Left ventricle myocardium inferior (tissue), 1 donor: Measurements from ENCODE around the gene SUN2. TPM values are rescaled to one million over a fixed set of nuclear protein-coding genes. Genes with fewer than 3 reads are reported as not detected.

Source experiments
- DNase-seq: peaks from one replicate; pipeline ENCODE4 v3.0.0-alpha.2; 2020
- H3K27ac ChIP-seq: fragments of 200-600 bp; replicated peaks from 2 replicates; pipeline ENCODE4 v1.8.0; 2021
- H3K27me3 ChIP-seq: fragments of 200-600 bp; 2 replicates; pipeline ENCODE4 v1.8.0; 2021; ENCODE audit warnings: low read depth
- H3K36me3 ChIP-seq: fragments of 200-600 bp; 2 replicates; pipeline ENCODE4 v1.8.0; 2021
- H3K4me1 ChIP-seq: fragments of 200-600 bp; 2 replicates; pipeline ENCODE4 v1.8.0; 2021
- H3K4me3 ChIP-seq: fragments of 200-600 bp; 2 replicates; pipeline ENCODE4 v1.8.0; 2021; ENCODE audit warnings: mild to moderate bottlenecking, moderate library complexity
- H3K9me3 ChIP-seq: fragments of 200-600 bp; replicated peaks from 2 replicates; pipeline ENCODE4 v1.8.0; 2021
- CTCF ChIP-seq: fragments of 200-600 bp; IDR thresholded peaks from 2 replicates; pipeline ENCODE4 v1.8.0; 2021; ENCODE audit warnings: antibody characterized with exemption, mild to moderate bottlenecking, borderline replicate concordance
- intact Hi-C: fragments of 100-400 bp; cut with micrococcal nuclease; formaldehyde crosslinking; loops from one replicate; pipeline ENCODE4 v1.11.0; 2022
- total RNA-seq: library from RNA; stranded (reverse); fragmentation: NEBNext Ultra II Directional; extraction: Animal tissue kit (Norgen Biotek cat#: 25700); gene quantifications from one replicate; pipeline ENCODE4 v1.2.1, GENCODE V29; 2021
- donor health status: DM: no; HTN: yes; CAD: no; lungs with severe emphysema.

SUN2 gene
- total RNA-seq, 1 donor from 2014 or later = 116 TPM

GRCh38 chr22:38740754-38741153 is 15.0 kb downstream of the SUN2 start:
- Histone ChIP-seq H3K4me3 (no peak overlapping the region), H3K4me1 (peaks cover 23% of the 10 kb centered on the region), H3K27me3 (no peaks in the 10 kb centered on the region), H3K27ac (no peak overlapping the region), H3K9me3 (no peaks in the 10 kb centered on the region), H3K36me3 (peaks cover 100% of the 10 kb centered on the region)
- TF ChIP-seq CTCF = no peak
- DNase-seq = no peak
- intact Hi-C loops = no loop called here

GRCh38 chr22:38740116-38740723 is 15.6 kb downstream of the SUN2 start:
- H3K27me3 ChIP-seq = no peaks in the 10 kb centered on the region
- no peak for DNase-seq
- peaks cover 100% of the 10 kb centered on the region for H3K36me3 ChIP-seq
- no peak for TF ChIP-seq CTCF
- intact Hi-C loops = no loop called here
- H3K4me3 ChIP-seq = no peak overlapping the region
- no peaks in the 10 kb centered on the region for H3K9me3 ChIP-seq
- H3K27ac ChIP-seq = no peak overlapping the region
- peaks cover 28% of the 10 kb centered on the region for H3K4me1 ChIP-seq

- no peaks in the 10 kb centered on the region for H3K9me3 ChIP-seq
- DNase-seq = no peak
- TF ChIP-seq CTCF = no peak
- H3K36me3 ChIP-seq = peaks cover 99% of the 10 kb centered on the region
- intact Hi-C loops = no loop called here
- H3K27ac ChIP-seq = no peak overlapping the region
- no peaks in the 10 kb centered on the region for H3K27me3 ChIP-seq
- H3K4me3 ChIP-seq = no peak overlapping the region
- peaks cover 36% of the 10 kb centered on the region for H3K4me1 ChIP-seq
These were observed 16.3 kb downstream of the SUN2 start for GRCh38 chr22:38739300-38740055.

- peaks cover 45% of the 10 kb centered on the region for H3K4me1 ChIP-seq
- no peak overlapping the region for H3K4me3 ChIP-seq
- no peaks in the 10 kb centered on the region for H3K9me3 ChIP-seq
- intact Hi-C loops = no loop called here
- no peak for DNase-seq
- H3K27ac ChIP-seq = no peak overlapping the region
- peaks cover 90% of the 10 kb centered on the region for H3K36me3 ChIP-seq
- no peaks in the 10 kb centered on the region for H3K27me3 ChIP-seq
- no peak for TF ChIP-seq CTCF
These were observed 17.2 kb downstream of the SUN2 start for GRCh38 chr22:38738475-38739070.

GRCh38 chr22:38737302-38738060 is 18.3 kb downstream of the SUN2 start:
- no peaks in the 10 kb centered on the region for H3K27me3 ChIP-seq
- DNase-seq = no peak
- H3K4me3 ChIP-seq = no peak overlapping the region
- H3K36me3 ChIP-seq = peaks cover 79% of the 10 kb centered on the region
- H3K4me1 ChIP-seq = peaks cover 56% of the 10 kb centered on the region
- intact Hi-C loops = no loop called here
- H3K9me3 ChIP-seq = no peaks in the 10 kb centered on the region
- no peak overlapping the region for H3K27ac ChIP-seq
- TF ChIP-seq CTCF = no peak
